Activated CD8-positive, alpha-beta T cell treated with anti-CD3 and anti-CD28 coated beads for 36 hours (primary cell): ENCODE data around the gene ASAP2. TPM values are rescaled to one million over a fixed set of nuclear protein-coding genes. Genes with fewer than 3 reads are reported as not detected.

Source experiments
- ATAC-seq: fragments of 200-7000 bp; cut with Tn5 transposase; one replicate; pipeline ENCODE4 v1.10.0; 2021; ENCODE audit warnings: mild to moderate bottlenecking, moderate library complexity
- CTCF ChIA-PET: fragments of 350-600 bp; sonication (Branson Sonifier 250); formaldehyde crosslinking; loops from one replicate; lab custom pipeline; 2021; ENCODE audit warnings: antibody characterized with exemption; lab: Charles Lee
- POLR2A ChIA-PET: fragments of 350-600 bp; sonication (Branson Sonifier 250); formaldehyde crosslinking; loops from one replicate; lab custom pipeline; 2021; ENCODE audit warnings: antibody characterized with exemption; lab: Charles Lee
- DNase-seq: peaks from one replicate; pipeline ENCODE4 v3.0.0-alpha.2; 2020
- H3K27ac Mint-ChIP-seq: one replicate; pipeline ENCODE4 v1.8.0; 2021; ENCODE audit warnings: mild to moderate bottlenecking, mixed read lengths
- H3K27me3 Mint-ChIP-seq: one replicate; pipeline ENCODE4 v1.8.0; 2021; ENCODE audit warnings: mixed read lengths
- H3K36me3 Mint-ChIP-seq: one replicate; pipeline ENCODE4 v1.8.0; 2021; ENCODE audit warnings: low read depth, mixed read lengths
- H3K4me1 Mint-ChIP-seq: one replicate; pipeline ENCODE4 v1.8.0; 2021; ENCODE audit warnings: low read depth, mixed read lengths
- H3K4me3 Mint-ChIP-seq: one replicate; pipeline ENCODE4 v1.8.0; 2021; ENCODE audit warnings: mild to moderate bottlenecking, moderate library complexity, mixed read lengths
- H3K9me3 Mint-ChIP-seq: one replicate; pipeline ENCODE4 v1.8.0; 2021; ENCODE audit warnings: mixed read lengths
- CTCF ChIP-seq: fragments of 200-600 bp; IDR thresholded peaks from one replicate; pipeline ENCODE4 v1.8.0; 2022; ENCODE audit warnings: antibody characterized with exemption, mild to moderate bottlenecking
- intact Hi-C: fragments of 100-400 bp; cut with micrococcal nuclease; formaldehyde crosslinking; loops from one replicate; pipeline ENCODE4 v1.10.0; 2022
- total RNA-seq, 2 experiments: library from RNA; stranded (reverse); gene quantifications; one replicate each; pipeline ENCODE4 v1.2.3, GENCODE V29; 2021

ASAP2 gene
- total RNA-seq, 2 experiments from 2014 or later, result not detected

- no peaks in the 10 kb centered on the region for H3K9me3 Mint-ChIP-seq
- TF ChIP-seq CTCF, result no peak
- H3K27me3 Mint-ChIP-seq, result peaks cover 1% of the 10 kb centered on the region
- ChIA-PET POLR2A (no interaction called here), CTCF (interaction anchor here (1.5 kb wide), 1 partner anchor 38 kb away, joined by 3 read pairs; no protein-coding TSS in a partner anchor)
- intact Hi-C loops, result no loop called here
- no peaks in the 10 kb centered on the region for H3K36me3 Mint-ChIP-seq
- DNase-seq, result no peak
- H3K4me1 Mint-ChIP-seq, result no peaks in the 10 kb centered on the region
- ATAC-seq, result no peak
- H3K27ac Mint-ChIP-seq, result no peak overlapping the region
- H3K4me3 Mint-ChIP-seq, result no peak overlapping the region
Measured at GRCh38 chr2:9167718-9168657, 38.6 kb upstream of the ASAP2 start.

DNA sequence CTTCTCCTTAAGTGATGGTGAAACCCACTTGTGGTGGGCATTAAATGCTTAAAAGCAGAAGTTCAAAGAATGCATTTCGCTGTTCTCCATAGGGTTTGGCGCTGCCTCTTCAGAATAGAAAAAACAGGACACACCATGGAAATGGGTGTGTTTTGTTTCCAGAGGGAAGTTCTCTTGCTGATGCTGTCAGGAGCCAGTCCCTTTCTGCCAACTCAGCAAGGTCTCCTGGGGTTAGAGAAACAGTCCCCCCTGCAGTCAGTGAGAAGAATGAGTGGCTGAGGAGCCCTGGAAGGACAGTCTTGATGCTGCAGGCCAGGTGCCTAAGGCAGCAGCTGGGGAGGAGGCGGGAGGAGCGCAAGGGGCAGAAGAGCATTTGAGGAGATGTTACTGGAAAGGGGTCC is 37.8 kb upstream of the ASAP2 start:
- intact Hi-C loops, result no loop called here
- ATAC-seq (no peak), DNase-seq (no peak)
- Mint-ChIP-seq H3K4me3 (no peak overlapping the region), H3K27me3 (peaks cover 1% of the 10 kb centered on the region), H3K27ac (no peak overlapping the region), H3K36me3 (no peaks in the 10 kb centered on the region), H3K4me1 (no peaks in the 10 kb centered on the region), H3K9me3 (no peaks in the 10 kb centered on the region)
- CTCF ChIA-PET, result no interaction called here
- TF ChIP-seq CTCF, result no peak
- POLR2A ChIA-PET, result no interaction called here

- intact Hi-C loops, result no loop called here
- CTCF ChIA-PET, result no interaction called here
- POLR2A ChIA-PET, result no interaction called here
Measured at GRCh38 chr2:9169349-9170107, 37.1 kb upstream of the ASAP2 start.

GRCh38 chr2:9170458-9171130 is 36.0 kb upstream of the ASAP2 start:
- Mint-ChIP-seq H3K27ac (no peak overlapping the region), H3K27me3 (peaks cover 3% of the 10 kb centered on the region), H3K4me3 (no peak overlapping the region), H3K36me3 (no peaks in the 10 kb centered on the region), H3K4me1 (no peaks in the 10 kb centered on the region), H3K9me3 (no peaks in the 10 kb centered on the region)
- intact Hi-C loops, result no loop called here
- DNase-seq (no peak), ATAC-seq (no peak)
- ChIA-PET CTCF (no interaction called here), POLR2A (no interaction called here)
- TF ChIP-seq CTCF, result no peak

More at GRCh38 chr2:9169349-9170107, 37.1 kb upstream of the ASAP2 start:
- Mint-ChIP-seq H3K4me1 (no peaks in the 10 kb centered on the region), H3K4me3 (no peak overlapping the region), H3K9me3 (no peaks in the 10 kb centered on the region), H3K27me3 (peaks cover 1% of the 10 kb centered on the region), H3K36me3 (no peaks in the 10 kb centered on the region), H3K27ac (no peak overlapping the region)
- DNase-seq (no peak), ATAC-seq (no peak)
- TF ChIP-seq CTCF, result no peak
